Limb (tissue), 2 donors: ENCODE results near the gene CUX1.
"Not testable (repeated sequence)": the region's sequence is repeated elsewhere in the genome, so short reads cannot be mapped to it uniquely, and the experiment has no call there.

Source experiments
- DNase-seq, 2 donors: peaks; one replicate each; pipeline ENCODE4 v3.0.0-alpha.2; 2016; ENCODE audit errors: extremely low spot score in 2 of 2

CUX1 gene

GRCh38 chr7:101854084-101854865 is 36.8 kb downstream of the CUX1 start:
- no peak for DNase-seq

- peak; percentile 65 to 67 for DNase-seq
Observed at GRCh38 chr7:101856473-101857357, 39.3 kb downstream of the CUX1 start.

- no peak for DNase-seq
Observed at GRCh38 chr7:101857358-101857811, 40.0 kb downstream of the CUX1 start.

GRCh38 chr7:101858437-101859385 is 41.3 kb downstream of the CUX1 start:
- DNase-seq = no peak

- DNase-seq = no peak
Observed at GRCh38 chr7:101859411-101860106, 42.1 kb downstream of the CUX1 start.

- DNase-seq = no peak
Observed at GRCh38 chr7:101860316-101861217, 43.1 kb downstream of the CUX1 start.

- no peak for DNase-seq
Observed at GRCh38 chr7:101861218-101861775, 43.9 kb downstream of the CUX1 start.

GRCh38 chr7:101862280-101863220 is 45.1 kb downstream of the CUX1 start:
- peak in 1 of 2 donors; percentile 53 for DNase-seq

- DNase-seq = no peak
Observed at GRCh38 chr7:101863598-101863997, 46.2 kb downstream of the CUX1 start.

- DNase-seq = no peak
Observed at GRCh38 chr7:101864039-101864438, 46.6 kb downstream of the CUX1 start.

GRCh38 chr7:101865031-101865430 is 47.6 kb downstream of the CUX1 start:
- DNase-seq = no peak

GRCh38 chr7:101865455-101865854 is 48.0 kb downstream of the CUX1 start:
- DNase-seq = no peak

GRCh38 chr7:101866328-101866727 is 48.9 kb downstream of the CUX1 start:
- DNase-seq = no peak

GRCh38 chr7:101867265-101867664 is 49.8 kb downstream of the CUX1 start:
- no peak for DNase-seq

- not testable (repeated sequence) for DNase-seq
Observed at GRCh38 chr7:101867681-101868080, 50.3 kb downstream of the CUX1 start.

GRCh38 chr7:101868191-101868950 is 50.9 kb downstream of the CUX1 start:
- no peak for DNase-seq
